ENCODE results near the gene ZPBP.

ZPBP gene

DNA sequence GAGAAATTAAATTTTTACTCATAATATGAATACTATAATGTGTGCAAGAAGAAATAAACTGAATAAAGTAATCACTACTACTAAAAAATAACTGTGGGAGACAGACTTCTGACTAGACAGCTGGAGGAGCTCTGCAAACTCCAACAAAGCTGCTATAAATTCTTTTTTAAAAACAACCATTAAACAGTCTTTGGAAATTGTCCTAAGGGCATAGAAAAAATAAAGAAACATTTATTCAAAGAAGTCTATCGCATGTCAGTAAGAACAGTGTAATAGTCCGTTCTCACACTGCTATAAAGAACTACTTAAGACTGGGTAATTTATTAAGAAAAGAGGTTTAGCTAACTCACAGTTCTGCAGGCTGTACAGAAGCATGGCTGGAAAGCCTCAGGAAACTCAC, 56.0 kb downstream of the ZPBP start:
- DNase-seq, result no peak

DNA sequence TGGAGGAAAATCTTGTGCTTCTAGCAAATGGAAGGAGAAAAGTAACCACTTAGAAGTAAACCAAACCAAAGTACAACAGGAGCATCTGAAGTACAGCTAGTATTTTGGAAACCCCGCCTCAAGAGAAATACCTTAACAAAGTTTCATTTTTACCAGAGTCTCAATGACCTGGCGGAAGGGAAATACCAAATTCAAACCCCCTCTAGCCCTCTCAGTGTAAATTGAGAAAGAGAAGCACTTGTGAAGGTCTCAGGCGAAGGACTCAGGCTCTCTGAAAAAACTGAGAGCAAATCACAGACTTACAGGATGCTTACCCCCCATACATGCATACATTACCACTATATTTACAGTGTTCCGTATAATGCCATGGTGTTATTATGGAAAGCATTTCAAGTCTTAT, 70.1 kb downstream of the ZPBP start:
- DNase-seq, result no peak

DNA sequence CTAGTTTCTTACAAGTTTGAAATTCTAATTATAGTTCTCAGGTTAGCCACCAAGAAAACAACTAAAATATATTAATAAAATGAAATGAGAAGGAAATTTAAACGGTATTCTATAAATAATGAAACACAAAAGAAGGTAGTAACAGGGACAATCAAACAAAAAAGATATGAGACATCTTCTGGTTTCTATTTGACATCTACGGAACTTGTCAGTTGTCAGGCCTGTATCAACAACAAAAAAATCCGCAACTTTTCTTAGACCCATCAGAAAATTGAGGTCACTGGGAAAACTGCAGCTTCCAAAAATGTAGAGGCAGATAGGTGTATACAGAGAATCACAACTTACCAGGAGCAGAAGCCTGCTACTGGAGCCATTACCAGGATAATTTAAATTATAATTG, 70.6 kb downstream of the ZPBP start:
- DNase-seq, result no peak

DNA sequence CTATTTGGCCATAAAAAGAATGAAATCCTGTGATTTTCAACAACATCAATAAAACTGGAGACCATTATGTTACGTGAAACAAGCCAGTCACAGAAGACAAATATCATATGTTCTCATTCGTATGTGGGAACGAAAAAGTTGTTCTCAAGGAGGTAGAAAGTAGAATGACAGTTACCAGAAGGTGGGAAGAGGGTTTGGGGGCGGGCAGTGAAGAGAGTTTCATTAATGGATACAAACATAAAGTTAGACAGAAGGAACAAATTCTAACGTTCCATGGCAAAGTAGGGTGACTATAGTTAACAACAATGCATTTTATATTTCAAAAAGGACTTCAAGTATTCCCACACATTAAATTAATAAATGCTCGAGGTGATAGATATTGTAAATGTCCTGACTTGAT, 97.4 kb downstream of the ZPBP start:
- DNase-seq, result no peak

DNA sequence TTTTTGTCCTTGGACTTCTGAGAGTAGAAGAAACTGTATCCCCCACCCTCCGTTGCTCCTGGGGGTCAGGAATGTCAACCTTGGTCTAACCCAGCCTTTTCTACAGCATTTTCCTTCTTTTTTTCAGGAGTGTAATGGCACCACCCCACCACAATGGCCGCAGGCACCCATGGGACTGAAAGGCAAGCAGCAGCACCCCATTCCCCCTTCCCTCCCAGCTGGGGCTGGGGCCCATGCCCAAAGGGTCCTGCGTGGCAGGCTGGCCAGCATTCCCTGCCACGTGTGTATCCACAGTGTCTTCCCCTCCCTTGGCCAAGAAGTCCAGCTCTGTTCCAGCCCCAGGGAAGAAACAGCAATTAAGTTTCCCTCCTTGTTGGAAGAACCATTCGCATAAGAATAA, 106.9 kb downstream of the ZPBP start:
- DNase-seq, result no peak

DNA sequence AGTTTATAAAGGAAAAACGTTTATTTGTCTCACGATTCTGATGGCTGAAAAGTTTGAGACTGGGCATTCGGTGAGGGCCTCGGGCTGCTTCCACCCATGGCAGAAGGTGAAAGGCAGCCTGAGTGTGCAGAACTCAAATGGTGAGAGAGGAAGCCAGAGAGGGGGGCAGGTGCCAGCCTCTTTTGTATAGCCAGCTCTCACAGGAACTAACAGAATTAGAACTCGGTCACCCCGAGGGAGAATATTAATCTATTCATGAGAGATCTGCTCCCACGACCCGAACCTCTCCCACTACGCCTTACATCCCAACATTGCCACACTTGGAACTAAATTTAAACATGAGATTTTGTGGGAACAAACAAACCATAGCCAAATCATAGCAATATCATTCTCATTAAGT, 112.6 kb downstream of the ZPBP start:
- DNase-seq, result no peak

DNA sequence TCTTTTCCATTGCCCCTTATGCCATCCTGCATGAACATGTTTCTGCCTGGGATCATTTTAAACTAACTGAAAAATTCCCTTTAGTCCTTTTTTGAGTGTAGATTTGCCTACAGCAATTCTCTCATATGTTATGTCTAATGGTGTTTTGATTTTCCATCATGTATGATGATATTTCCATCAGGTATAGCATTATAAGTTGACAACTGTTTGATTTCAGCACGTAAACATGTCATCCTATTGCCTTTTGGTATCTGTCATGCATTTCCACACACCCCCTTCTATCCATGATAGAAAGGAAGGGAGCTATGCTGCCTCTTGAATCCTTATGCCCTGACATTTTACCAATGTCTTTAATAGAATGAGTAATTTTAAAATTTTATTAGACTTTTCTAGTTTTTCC, 116.8 kb downstream of the ZPBP start:
- no peak for DNase-seq

DNA sequence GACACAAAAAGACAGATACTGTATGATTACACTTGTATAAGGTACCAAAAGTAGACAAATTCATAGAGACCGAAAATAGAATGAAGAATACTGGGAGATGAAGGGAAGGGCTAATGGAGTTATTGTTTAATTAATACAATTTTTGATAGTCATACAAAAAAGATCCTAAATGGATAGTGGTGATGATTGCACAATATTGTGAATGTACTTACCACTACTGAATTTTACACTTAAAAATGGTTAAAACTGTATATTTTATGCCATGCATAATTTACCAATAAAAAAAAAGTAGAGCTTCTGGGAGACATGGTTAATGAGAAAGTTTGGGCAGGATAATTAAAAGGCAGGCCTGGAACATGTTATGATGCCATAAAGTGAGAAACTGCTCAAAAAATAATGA, 119.0 kb downstream of the ZPBP start:
- no peak for DNase-seq

DNA sequence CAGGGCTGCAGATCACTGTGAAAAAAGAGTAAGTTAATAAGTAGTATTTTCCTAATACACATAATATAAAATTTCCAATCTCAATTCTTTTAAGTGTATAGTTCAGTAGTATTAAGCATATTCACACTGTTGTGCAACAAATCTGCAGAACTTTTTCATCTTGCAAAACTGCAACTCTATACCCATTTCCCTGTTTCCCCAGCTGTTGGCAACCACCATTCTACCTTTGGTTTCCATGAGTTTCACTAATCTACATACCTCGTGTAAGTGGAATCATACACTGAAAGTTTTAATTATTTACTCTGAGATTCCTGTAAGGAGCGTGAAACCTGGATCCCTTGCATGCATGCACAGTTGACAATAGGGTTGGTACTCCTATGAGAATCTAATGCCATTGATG, 155.4 kb downstream of the ZPBP start:
- no peak for DNase-seq

DNA sequence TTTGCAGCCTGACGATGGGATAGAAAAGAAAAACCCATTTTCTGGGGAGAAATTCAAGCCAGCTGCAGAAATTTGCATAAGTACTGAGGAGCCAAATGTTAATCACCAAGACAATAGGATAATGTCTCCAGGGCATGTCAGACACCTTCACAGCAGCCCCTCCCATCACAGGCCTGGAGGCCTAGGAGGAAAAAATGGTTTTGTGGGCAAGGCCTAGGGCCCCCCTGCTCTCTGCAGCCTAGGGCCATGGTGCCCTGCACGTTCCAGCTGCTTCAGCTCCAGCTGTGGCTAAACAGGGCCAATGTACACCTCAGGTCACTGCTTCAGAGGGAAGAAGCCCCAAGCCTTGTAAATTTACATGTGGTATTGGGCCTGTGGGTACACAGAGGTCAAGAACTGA, 161.4 kb downstream of the ZPBP start:
- no peak for DNase-seq

DNA sequence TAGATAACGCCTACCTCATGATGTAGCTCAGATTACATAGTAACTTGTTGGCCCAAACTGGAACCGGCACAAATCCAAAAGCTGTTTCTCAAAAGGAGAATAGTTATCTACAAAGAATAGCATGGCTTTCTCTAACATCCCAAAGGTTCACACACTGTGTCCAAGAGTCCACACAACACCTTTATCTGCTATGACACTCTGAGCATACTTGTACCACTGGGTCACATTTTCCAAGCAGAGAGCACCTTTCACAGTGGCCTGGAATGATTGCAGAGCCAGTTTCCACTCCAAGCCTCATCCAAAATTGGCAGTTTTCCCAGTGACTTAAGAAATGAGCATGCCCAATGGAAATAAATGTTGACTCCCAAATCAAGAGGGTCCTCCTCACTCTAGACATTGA, 164.3 kb downstream of the ZPBP start:
- DNase-seq, result no peak

DNA sequence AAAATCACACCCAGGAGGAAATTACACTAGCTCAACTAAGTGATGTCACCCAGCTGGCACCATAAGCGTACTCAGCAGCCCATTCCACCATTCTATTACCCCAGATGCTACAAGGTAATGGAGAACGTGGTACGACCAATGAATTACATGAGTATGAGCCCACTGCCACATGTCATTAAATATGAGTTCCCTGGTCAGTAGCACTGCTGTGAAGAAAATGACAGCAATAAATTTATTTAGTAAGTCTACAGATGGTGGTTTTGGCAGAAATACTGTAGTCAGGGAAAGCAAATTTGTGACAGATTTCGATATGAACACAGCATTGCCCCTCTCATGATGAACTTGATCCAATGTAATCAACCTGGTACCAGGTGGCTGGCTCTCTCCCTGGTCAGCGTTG, 165.4 kb downstream of the ZPBP start:
- no peak for DNase-seq

DNA sequence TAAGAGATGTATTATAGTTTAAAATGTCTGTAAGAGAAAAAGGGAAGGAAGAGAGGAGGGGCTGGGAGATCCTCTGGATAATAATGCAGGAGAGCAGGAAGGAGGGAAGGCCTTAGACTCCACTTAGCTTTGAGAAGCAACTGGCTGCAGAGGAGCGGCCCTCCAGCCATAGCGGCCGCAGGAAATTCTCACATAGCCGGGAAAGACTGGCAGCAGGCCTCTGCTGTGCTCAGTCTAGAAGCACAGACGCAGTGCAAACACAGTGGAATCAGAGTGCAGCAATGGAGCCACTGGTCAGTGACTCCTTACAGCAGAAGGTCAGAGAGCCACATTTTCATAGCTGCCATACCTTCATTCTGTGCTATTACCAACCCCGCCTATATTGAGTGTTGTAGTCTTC, 166.3 kb downstream of the ZPBP start:
- DNase-seq, result no peak

DNA sequence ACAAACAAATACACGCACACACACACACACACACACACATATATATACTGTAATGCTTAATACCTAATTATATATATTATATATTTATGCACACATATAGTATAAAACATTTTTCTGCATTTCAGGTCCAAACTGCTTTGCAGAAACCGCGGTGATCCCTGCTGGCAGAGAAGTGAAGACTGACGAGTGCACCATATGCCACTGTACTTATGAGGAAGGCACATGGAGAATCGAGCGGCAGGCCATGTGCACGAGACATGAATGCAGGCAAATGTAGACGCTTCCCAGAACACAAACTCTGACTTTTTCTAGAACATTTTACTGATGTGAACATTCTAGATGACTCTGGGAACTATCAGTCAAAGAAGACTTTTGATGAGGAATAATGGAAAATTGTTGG, 181.1 kb downstream of the ZPBP start:
- DNase-seq, result no peak

DNA sequence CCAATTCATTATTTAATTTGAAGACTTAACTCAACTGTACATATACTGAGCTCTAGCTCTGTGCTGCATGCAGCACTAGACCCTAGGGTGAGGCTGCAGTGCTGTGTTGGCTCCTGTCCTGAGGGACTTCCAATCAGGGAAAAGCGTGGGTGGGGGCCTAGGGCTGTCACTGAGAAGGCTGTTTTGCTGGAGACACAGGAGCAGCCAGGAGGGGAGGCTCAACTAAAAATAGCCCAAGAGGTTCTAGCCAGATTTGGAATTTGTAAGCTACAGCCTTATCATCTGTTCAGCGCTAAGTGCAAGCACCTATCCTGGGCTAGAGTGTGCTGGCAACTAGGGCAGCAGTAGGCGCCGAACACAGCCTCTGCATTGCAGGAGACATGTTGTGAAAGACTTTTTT, 198.5 kb downstream of the ZPBP start:
- DNase-seq, result no peak

DNA sequence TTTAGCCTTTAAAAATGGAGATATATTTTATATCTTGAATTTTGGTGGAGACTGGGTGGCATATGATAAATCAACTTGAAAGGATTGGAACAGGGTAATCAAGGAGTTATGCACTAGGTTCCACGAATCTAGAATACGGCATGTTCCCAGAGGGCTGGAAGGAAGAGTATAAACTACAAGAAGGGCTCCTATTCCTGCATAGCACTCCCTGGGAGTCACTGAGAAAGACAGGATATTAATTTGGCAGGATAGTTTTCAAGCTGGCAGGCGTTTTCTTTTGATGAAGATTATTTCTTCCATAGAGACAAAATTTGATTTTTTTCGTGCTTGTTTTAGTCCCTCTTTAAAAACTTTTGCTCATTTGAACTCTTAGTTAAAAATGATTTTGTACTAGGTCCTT, 199.9 kb downstream of the ZPBP start:
- DNase-seq, result no peak

DNA sequence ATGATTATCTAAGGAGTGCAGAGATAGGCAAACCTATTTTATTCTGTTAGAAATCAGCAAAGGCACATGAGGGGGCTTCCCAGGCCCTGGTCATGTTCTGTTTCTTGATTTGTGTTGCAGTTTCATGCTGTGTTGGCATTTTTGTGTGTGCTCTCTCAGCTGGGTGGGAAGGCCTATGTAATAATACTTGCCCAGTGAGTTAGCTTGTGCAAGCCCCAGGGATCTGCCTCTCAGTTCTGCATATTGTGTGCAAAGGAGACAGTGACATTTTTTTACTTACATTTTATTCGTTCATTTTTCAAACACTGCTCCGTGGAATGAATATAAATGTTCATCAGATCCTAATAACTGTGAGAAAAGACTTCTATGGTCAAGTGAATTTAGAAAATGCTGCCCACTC, 200.6 kb downstream of the ZPBP start:
- DNase-seq, result no peak
